ENCODE measurements around the gene S100A1.
"Not testable (repeated sequence)": the region's sequence is repeated elsewhere in the genome, so short reads cannot be mapped to it uniquely, and the experiment has no call there.

The S100A1 gene

GRCh38 chr1:153662269-153662668 lies 34.0 kb downstream of the S100A1 start:
- Mint-ChIP-seq H3K4me1 (ENCODE audit: low read depth) (peaks cover 14% of the 10 kb centered on the region), H3K27me3 (ENCODE audit: low read depth) (no peaks in the 10 kb centered on the region), H3K4me3 (no peak overlapping the region), H3K27ac (no peak overlapping the region), H3K36me3 (ENCODE audit: low read depth) (peaks cover 58% of the 10 kb centered on the region), H3K9me3 (no peaks in the 10 kb centered on the region)
- DNase-seq (ENCODE audit: low spot score): no peak

DNA sequence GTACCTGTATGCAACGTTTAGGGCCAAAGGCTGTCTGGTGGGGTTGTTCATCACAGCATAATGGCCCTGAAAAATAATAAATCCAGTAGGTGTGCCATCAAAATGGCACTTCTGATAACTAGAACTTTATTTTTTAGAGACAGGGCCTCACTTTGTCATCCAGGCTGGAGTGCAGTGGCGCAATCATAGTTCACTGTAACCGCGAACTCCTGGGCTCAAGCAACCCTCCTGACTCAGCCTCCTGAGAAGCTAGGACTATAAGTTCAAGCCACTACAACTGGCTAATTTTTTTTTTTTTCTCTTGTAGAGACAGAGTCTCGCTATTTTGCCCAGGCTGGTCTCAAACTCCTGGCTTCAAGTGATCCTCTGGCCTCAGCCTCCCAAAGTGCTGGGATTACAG lies 35.0 kb downstream of the S100A1 start:
- Mint-ChIP-seq H3K9me3 (no peaks in the 10 kb centered on the region), H3K27ac (no peak overlapping the region), H3K4me3 (no peak overlapping the region), H3K36me3 (ENCODE audit: low read depth) (peaks cover 67% of the 10 kb centered on the region), H3K27me3 (ENCODE audit: low read depth) (no peaks in the 10 kb centered on the region), H3K4me1 (ENCODE audit: low read depth) (peaks cover 19% of the 10 kb centered on the region)
- no peak for DNase-seq (ENCODE audit: low spot score)

DNA sequence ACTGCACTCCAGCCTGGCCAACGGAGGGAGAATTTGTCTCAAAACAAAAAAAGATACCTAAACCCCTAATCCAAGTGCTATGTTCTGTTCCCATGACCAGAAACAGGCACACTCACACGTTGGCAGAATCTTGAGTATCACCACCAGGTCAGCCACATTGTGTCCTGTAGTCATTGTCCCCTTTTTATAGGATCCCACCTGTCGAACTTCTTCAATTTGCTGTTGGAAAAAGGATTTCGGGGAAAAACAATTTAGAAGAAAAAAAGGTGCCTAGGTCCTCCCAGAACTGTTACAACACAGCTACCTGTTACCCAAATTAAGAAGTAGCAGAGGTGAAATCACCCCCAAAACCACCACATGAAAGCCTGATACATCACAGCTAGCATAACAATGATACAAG lies 39.2 kb downstream of the S100A1 start:
- peaks cover 22% of the 10 kb centered on the region for H3K4me1 Mint-ChIP-seq (ENCODE audit: low read depth)
- no peak for DNase-seq (ENCODE audit: low spot score)
- H3K36me3 Mint-ChIP-seq (ENCODE audit: low read depth): peaks cover 67% of the 10 kb centered on the region
- H3K27me3 Mint-ChIP-seq (ENCODE audit: low read depth): no peaks in the 10 kb centered on the region
- no peak overlapping the region for H3K27ac Mint-ChIP-seq
- peak overlapping the region; percentile 29 for H3K4me3 Mint-ChIP-seq
- no peaks in the 10 kb centered on the region for H3K9me3 Mint-ChIP-seq

DNA sequence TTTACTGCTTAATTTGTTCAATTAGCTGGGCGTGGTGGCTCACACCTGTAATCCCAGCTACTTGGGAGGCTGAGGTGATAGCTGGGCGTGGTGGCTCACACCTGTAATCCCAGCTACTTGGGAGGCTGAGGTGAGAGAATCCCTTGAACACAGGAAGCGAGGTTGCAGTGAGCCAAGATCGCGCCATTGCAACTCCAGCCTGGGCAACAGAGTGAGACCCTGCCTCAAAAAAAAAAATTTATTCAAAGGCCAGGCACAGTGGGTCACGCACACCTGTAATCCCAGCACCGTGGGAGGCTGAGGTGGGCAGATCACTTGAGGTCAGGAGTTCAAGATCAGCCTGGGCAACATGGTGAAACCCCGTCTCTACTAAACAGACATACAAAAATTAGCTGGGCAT lies 40.4 kb downstream of the S100A1 start:
- not testable (repeated sequence) for H3K9me3 Mint-ChIP-seq; DNase-seq (ENCODE audit: low spot score); H3K27me3 Mint-ChIP-seq (ENCODE audit: low read depth); H3K27ac Mint-ChIP-seq
- Mint-ChIP-seq H3K36me3 (ENCODE audit: low read depth) (peaks cover 58% of the 10 kb centered on the region), H3K4me1 (ENCODE audit: low read depth) (peaks cover 24% of the 10 kb centered on the region), H3K4me3 (peak overlapping the region; percentile 74)

- Mint-ChIP-seq H3K4me1 (ENCODE audit: low read depth) (peaks cover 24% of the 10 kb centered on the region), H3K27me3 (ENCODE audit: low read depth) (no peaks in the 10 kb centered on the region), H3K36me3 (ENCODE audit: low read depth) (peaks cover 50% of the 10 kb centered on the region), H3K9me3 (no peaks in the 10 kb centered on the region), H3K4me3 (no peak overlapping the region), H3K27ac (no peak overlapping the region)
- DNase-seq (ENCODE audit: low spot score): no peak
Observed at GRCh38 chr1:153669606-153670005, 41.4 kb downstream of the S100A1 start.

DNA sequence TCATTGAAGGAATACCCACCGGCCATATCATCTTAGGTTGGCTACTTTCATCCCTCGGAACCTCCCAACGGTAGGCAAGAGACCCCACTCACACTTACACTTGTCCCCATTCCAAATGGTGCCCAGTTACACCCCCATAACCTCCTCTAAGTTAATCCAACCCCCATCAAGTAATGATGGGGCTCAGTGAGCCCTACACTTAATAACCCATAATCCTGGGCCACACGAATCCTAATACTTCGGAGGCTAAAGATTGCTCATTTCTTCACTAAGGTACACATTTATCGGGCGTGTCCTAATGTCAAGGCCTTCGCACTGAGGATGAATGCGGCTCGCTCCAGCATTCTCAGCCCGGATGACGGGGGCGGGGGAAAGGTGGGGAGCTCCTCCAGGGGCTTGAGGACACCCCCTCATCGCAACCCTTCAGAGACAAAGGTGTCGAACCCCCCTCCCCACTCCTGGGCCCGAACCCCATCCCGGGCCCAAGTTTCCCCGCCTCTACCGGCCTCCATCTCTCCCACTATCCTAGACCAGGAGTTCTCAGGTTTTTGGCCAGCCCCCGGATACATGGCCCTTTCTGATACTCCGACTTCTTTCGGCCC lies 42.1 kb downstream of the S100A1 start:
- no peak overlapping the region for H3K27ac Mint-ChIP-seq
- peaks cover 24% of the 10 kb centered on the region for H3K4me1 Mint-ChIP-seq (ENCODE audit: low read depth)
- H3K9me3 Mint-ChIP-seq: no peaks in the 10 kb centered on the region
- DNase-seq (ENCODE audit: low spot score): no peak
- H3K27me3 Mint-ChIP-seq (ENCODE audit: low read depth): no peaks in the 10 kb centered on the region
- H3K36me3 Mint-ChIP-seq (ENCODE audit: low read depth): peaks cover 42% of the 10 kb centered on the region
- no peak overlapping the region for H3K4me3 Mint-ChIP-seq

GRCh38 chr1:153670859-153671627 lies 42.8 kb downstream of the S100A1 start, which contains the start of gene ILF2:
ILF2 (minus strand) TSS chr1:153670993; CDS start chr1:153670922, 71 bp downstream.
- peaks cover 22% of the 10 kb centered on the region for H3K4me1 Mint-ChIP-seq (ENCODE audit: low read depth)
- no peaks in the 10 kb centered on the region for H3K9me3 Mint-ChIP-seq
- DNase-seq (ENCODE audit: low spot score): peak; percentile 96
- no peak within 1 kb of the TSS for H3K27ac Mint-ChIP-seq
- H3K27me3 Mint-ChIP-seq (ENCODE audit: low read depth): no peaks in the 10 kb centered on the region
- H3K4me3 Mint-ChIP-seq: no peak within 1 kb of the TSS
- peaks cover 36% of the 10 kb centered on the region for H3K36me3 Mint-ChIP-seq (ENCODE audit: low read depth)

DNA sequence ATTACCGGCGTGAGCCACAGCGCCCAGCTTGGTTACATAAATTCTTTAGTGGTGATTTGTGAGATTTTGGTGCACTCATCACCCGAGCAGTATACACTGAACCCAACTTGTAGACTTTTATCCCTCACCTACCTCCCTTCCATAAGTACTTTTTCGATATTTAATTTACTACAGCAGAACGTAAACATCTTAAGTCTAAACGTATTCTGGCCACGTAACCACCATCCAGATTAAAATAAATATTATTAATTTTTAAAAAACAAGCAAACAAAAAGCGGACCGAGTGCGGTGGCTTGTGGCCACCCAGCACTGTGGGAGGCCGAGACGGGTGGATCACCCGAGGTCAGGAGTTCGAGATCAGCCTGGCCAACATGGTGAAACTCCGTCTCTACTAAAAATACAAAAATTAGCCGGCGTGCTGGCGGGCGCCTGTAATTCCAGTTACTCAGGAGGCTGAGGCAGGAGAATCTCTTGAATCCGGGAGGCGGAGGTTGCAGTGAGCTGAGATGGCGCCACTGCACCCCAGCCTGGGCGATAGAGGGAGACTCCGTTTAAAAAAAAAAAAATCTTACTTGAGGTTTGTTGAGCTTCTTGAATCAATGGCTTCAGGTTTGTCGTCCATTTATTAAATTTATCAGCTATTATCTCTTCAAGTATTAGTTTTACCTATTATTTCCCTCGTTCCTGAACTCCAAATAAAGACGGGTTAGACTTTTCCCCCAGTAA lies 43.6 kb downstream of the S100A1 start:
- peak; percentile 54 for DNase-seq (ENCODE audit: low spot score)
- Mint-ChIP-seq H3K4me1 (ENCODE audit: low read depth) (peaks cover 22% of the 10 kb centered on the region), H3K36me3 (ENCODE audit: low read depth) (peaks cover 30% of the 10 kb centered on the region)
- H3K9me3 Mint-ChIP-seq; H3K27ac Mint-ChIP-seq; H3K4me3 Mint-ChIP-seq; H3K27me3 Mint-ChIP-seq (ENCODE audit: low read depth): not testable (repeated sequence)

GRCh38 chr1:153673511-153673910 lies 45.3 kb downstream of the S100A1 start:
- no peak for DNase-seq (ENCODE audit: low spot score)
- Mint-ChIP-seq H3K27me3 (ENCODE audit: low read depth) (peaks cover 20% of the 10 kb centered on the region), H3K4me3 (no peak overlapping the region), H3K36me3 (ENCODE audit: low read depth) (peaks cover 12% of the 10 kb centered on the region), H3K9me3 (no peaks in the 10 kb centered on the region), H3K4me1 (ENCODE audit: low read depth) (peaks cover 24% of the 10 kb centered on the region), H3K27ac (peak overlapping the region; percentile 28)

DNA sequence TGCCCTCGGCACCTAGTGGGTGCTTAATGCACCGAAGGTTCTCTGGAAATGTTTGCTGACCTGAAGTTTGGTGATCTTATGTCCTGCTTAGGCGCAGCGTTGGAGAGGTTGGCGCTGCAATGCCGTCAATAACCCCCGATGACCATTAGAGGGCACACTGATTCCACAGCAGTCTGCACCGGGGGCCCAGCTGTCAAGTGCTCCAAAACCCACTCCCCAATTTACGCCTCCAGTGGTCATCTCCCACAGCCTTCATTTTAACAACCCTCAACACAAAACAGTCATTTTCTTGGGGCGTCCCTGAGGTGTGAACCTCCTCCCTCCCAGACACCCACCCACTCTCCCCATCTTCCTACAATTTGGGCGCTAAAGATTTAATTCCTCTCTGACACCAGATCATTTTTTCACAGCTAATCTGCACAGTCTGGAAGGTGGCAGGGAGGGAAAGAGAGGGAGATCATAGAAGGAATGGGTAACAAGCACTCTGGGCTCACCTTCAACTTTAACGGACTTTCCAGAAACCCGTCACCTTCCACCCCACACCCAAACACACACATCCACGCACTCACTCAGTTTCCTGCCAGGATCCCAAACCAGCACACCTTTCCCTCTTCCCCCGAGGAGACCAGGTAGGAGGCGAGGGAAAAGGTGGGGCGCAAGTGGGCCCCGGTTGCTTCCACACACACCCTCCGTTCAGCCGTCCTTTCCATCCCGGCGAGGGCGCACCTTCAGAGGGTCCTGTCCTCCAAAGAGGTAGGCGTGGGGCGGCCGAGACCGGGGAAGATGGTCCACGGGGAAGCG lies 49.7 kb downstream of the S100A1 start:
- Mint-ChIP-seq H3K4me1 (ENCODE audit: low read depth) (peaks cover 22% of the 10 kb centered on the region), H3K36me3 (ENCODE audit: low read depth) (no peaks in the 10 kb centered on the region), H3K27ac (no peak overlapping the region), H3K27me3 (ENCODE audit: low read depth) (peaks cover 51% of the 10 kb centered on the region), H3K9me3 (no peaks in the 10 kb centered on the region), H3K4me3 (peak overlapping the region; percentile 68)
- peak; percentile 31 for DNase-seq (ENCODE audit: low spot score)

DNA sequence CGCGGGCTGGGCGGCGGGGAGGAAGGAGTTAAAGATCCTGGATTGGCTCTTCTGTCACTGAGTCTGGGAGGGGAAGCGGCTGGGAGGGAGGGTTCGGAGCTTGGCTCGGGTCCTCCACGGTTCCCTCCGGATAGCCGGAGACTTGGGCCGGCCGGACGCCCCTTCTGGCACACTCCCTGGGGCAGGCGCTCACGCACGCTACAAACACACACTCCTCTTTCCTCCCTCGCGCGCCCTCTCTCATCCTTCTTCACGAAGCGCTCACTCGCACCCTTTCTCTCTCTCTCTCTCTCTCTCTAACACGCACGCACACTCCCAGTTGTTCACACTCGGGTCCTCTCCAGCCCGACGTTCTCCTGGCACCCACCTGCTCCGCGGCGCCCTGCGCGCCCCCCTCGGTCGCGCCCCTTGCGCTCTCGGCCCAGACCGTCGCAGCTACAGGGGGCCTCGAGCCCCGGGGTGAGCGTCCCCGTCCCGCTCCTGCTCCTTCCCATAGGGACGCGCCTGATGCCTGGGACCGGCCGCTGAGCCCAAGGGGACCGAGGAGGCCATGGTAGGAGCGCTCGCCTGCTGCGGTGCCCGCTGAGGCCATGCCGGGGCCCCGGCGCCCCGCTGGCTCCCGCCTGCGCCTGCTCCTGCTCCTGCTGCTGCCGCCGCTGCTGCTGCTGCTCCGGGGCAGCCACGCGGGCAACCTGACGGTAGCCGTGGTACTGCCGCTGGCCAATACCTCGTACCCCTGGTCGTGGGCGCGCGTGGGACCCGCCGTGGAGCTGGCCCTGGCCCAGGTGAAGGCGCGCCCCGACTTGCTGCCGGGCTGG lies 50.5 kb downstream of the S100A1 start, which contains the start of gene NPR1:
Gene NPR1, plus strand, starts transcription at position 170 of the 818 bp plus-strand sequence. Its CDS starts 421 bp downstream, at position 591.
- H3K4me3 Mint-ChIP-seq: peak within 1 kb of the TSS; percentile 68
- DNase-seq (ENCODE audit: low spot score): no peak
- no peaks in the 10 kb centered on the region for H3K36me3 Mint-ChIP-seq (ENCODE audit: low read depth)
- peaks cover 57% of the 10 kb centered on the region for H3K27me3 Mint-ChIP-seq (ENCODE audit: low read depth)
- no peaks in the 10 kb centered on the region for H3K9me3 Mint-ChIP-seq
- H3K4me1 Mint-ChIP-seq (ENCODE audit: low read depth): peaks cover 20% of the 10 kb centered on the region
- no peak within 1 kb of the TSS for H3K27ac Mint-ChIP-seq

DNA sequence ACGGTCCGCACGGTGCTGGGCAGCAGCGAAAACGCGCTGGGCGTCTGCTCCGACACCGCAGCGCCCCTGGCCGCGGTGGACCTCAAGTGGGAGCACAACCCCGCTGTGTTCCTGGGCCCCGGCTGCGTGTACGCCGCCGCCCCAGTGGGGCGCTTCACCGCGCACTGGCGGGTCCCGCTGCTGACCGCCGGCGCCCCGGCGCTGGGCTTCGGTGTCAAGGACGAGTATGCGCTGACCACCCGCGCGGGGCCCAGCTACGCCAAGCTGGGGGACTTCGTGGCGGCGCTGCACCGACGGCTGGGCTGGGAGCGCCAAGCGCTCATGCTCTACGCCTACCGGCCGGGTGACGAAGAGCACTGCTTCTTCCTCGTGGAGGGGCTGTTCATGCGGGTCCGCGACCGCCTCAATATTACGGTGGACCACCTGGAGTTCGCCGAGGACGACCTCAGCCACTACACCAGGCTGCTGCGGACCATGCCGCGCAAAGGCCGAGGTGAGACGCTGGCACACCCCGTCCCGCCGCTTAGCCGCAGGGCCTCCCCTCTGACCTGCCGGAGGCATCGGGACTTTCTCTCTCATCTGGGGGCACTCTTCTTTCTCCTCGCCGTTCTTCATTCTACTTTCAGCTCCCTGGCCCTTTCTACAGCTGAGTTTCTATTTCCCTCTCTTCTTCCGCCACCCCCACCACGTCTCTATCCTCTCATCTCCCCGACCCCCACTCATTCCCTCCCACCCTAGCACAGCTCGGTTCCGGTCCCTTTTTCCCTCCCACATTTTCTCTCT lies 51.3 kb downstream of the S100A1 start:
- H3K27me3 Mint-ChIP-seq (ENCODE audit: low read depth): peaks cover 61% of the 10 kb centered on the region
- H3K4me1 Mint-ChIP-seq (ENCODE audit: low read depth): peaks cover 20% of the 10 kb centered on the region
- no peak overlapping the region for H3K27ac Mint-ChIP-seq
- no peaks in the 10 kb centered on the region for H3K9me3 Mint-ChIP-seq
- no peaks in the 10 kb centered on the region for H3K36me3 Mint-ChIP-seq (ENCODE audit: low read depth)
- H3K4me3 Mint-ChIP-seq: peak overlapping the region; percentile 68
- no peak for DNase-seq (ENCODE audit: low spot score)

All from T-helper 2 cell treated with Interferon-gamma antibody and Interleukin-4, amounts not matched to agents 5 μg/mL and 100 μg/mL, for 36 hours (primary cell).